ENCODE results near the gene ZNF599.

Gene ZNF599

GRCh38 chr19:34734537-34735103 is 38.4 kb downstream of the ZNF599 start:
- DNase-seq: no peak

- peak; percentile 90 for DNase-seq
Measured at GRCh38 chr19:34733746-34734536, 39.1 kb downstream of the ZNF599 start, which contains the start of gene ZNF181. Gene ZNF181, plus strand, starts transcription at chr19:34734243. Its CDS starts 795 bp downstream, at chr19:34735038.

- peak; percentile 60 for DNase-seq
Measured at GRCh38 chr19:34733266-34733745, 39.7 kb downstream of the ZNF599 start.

- no peak for DNase-seq
Measured at GRCh38 chr19:34732612-34733211, 40.3 kb downstream of the ZNF599 start.

GRCh38 chr19:34731964-34732363 is 41.1 kb downstream of the ZNF599 start:
- DNase-seq: no peak

GRCh38 chr19:34731019-34731829 is 41.8 kb downstream of the ZNF599 start:
- no peak for DNase-seq

GRCh38 chr19:34725400-34725799 is 47.6 kb downstream of the ZNF599 start:
- no peak for DNase-seq

GRCh38 chr19:34722353-34722752 is 50.7 kb downstream of the ZNF599 start:
- DNase-seq: no peak

- no peak for DNase-seq
Measured at GRCh38 chr19:34715357-34715756, 57.7 kb downstream of the ZNF599 start.

- DNase-seq: no peak
Measured at GRCh38 chr19:34713262-34713637, 59.8 kb downstream of the ZNF599 start.

- peak; percentile 56 for DNase-seq
Measured at GRCh38 chr19:34712395-34713261, 60.4 kb downstream of the ZNF599 start.

- no peak for DNase-seq
Measured at GRCh38 chr19:34711890-34712289, 61.1 kb downstream of the ZNF599 start.

All from NCI-H510A treated with DMSO at 0.1 percent for 48 hours (cell line).